Kidney (tissue), 14 donors: ENCODE measurements around the gene C1QTNF1. TPM values are rescaled to one million over a fixed set of nuclear protein-coding genes. Genes with fewer than 3 reads are reported as not detected.

ENCODE experiments used
- DNase-seq, 5 donors: peaks; one replicate each; pipeline ENCODE4 v3.0.0-alpha.2; 2013 to 2020
- FAIRE-seq: peaks from 2 replicates; lab custom pipeline; 2012; peaks lifted over from hg19 to GRCh38; lab: Jason Lieb, UNC
- H3K27ac ChIP-seq, 2 donors: one replicate each; pipeline ENCODE4 v1.7.0; 2013; ENCODE audit warnings: low read depth in 2 of 2, low read length in 2 of 2, inconsistent platforms in 1 of 2
- H3K27me3 ChIP-seq: one replicate; pipeline ENCODE4 v1.7.1; 2013; ENCODE audit warnings: low read length, inconsistent platforms; ENCODE audit not compliant: control insufficient read depth, insufficient read depth
- H3K36me3 ChIP-seq, 3 donors: one replicate each; pipeline versions ENCODE4 v1.7.0 to v1.7.1; 2013; ENCODE audit warnings: low read length in 3 of 3, control low read depth in 1 of 3, inconsistent platforms in 1 of 3; ENCODE audit not compliant: insufficient read depth in 3 of 3, control insufficient read depth in 2 of 3
- H3K4me1 ChIP-seq, 3 donors: one replicate each; pipeline versions ENCODE4 v1.7.0 to v1.7.1; 2013; ENCODE audit warnings: low read length in 3 of 3, inconsistent platforms in 1 of 3, low read depth in 1 of 3; ENCODE audit not compliant: control insufficient read depth in 2 of 3, insufficient read depth in 2 of 3
- H3K4me3 ChIP-seq, 3 donors: one replicate each; pipeline versions ENCODE4 v1.7.0 to v1.8.1; 2013; ENCODE audit warnings: low read length in 3 of 3, control low read depth in 1 of 3, inconsistent platforms in 1 of 3
- H3K9ac ChIP-seq, 3 donors: one replicate each; pipeline versions ENCODE4 v1.7.0 to v1.7.1; 2013; ENCODE audit warnings: low read length in 3 of 3, control low read depth in 1 of 3, inconsistent platforms in 1 of 3
- H3K9me3 ChIP-seq, 3 donors: one replicate each; pipeline versions ENCODE4 v1.7.0 to v1.7.1; 2013; ENCODE audit warnings: low read length in 3 of 3, control low read depth in 1 of 3, inconsistent platforms in 1 of 3; ENCODE audit not compliant: control insufficient read depth in 2 of 3, insufficient read depth in 1 of 3
- intact Hi-C: fragments of 100-400 bp; cut with DNase I; formaldehyde crosslinking; loops from one replicate; pipeline ENCODE4 v1.11.1; 2022
- polyA plus RNA-seq: library from polyadenylated mRNA; stranded (reverse); fragments of 350-450 nt; fragmentation: Illumina TruSeq; extraction: RNeasy Lipid Tissue Mini Kit (QIAGEN cat#74804); gene quantifications from one replicate; pipeline ENCODE4 v1.2.3, GENCODE V29; 2014; ENCODE audit warnings: low read depth, low replicate concordance; ENCODE audit not compliant: insufficient read depth
- total RNA-seq: library from RNA; stranded (reverse); fragmentation: NEBNext Ultra II Directional; extraction: Animal tissue kit (Norgen Biotek cat#: 25700); gene quantifications from one replicate; pipeline ENCODE4 v1.2.1, GENCODE V29; 2021
- TF ChIP-seq, protein P1 (sequence below): IDR thresholded peaks from 3 replicates; pipeline ENCODE4 v1.5.1; 2012; ENCODE audit warnings: mild to moderate bottlenecking, moderate library complexity, borderline replicate concordance; ENCODE audit not compliant: insufficient read depth; ENCODE audit errors: extremely low read depth
- donor health status: control.
- donor health status: control.
- donor health status: control.
- donor health status: control.
- donor health status: control.
- donor health status: DM: yes; HTN: yes; CAD: no.
- donor health status: Normal renal cell carcinoma (clear cell type).

C1QTNF1 gene
- total and polyA plus RNA-seq, 2 donors from 2014 or later: 18.0 to 65.2 TPM

- TF ChIP-seq, protein P1, sequence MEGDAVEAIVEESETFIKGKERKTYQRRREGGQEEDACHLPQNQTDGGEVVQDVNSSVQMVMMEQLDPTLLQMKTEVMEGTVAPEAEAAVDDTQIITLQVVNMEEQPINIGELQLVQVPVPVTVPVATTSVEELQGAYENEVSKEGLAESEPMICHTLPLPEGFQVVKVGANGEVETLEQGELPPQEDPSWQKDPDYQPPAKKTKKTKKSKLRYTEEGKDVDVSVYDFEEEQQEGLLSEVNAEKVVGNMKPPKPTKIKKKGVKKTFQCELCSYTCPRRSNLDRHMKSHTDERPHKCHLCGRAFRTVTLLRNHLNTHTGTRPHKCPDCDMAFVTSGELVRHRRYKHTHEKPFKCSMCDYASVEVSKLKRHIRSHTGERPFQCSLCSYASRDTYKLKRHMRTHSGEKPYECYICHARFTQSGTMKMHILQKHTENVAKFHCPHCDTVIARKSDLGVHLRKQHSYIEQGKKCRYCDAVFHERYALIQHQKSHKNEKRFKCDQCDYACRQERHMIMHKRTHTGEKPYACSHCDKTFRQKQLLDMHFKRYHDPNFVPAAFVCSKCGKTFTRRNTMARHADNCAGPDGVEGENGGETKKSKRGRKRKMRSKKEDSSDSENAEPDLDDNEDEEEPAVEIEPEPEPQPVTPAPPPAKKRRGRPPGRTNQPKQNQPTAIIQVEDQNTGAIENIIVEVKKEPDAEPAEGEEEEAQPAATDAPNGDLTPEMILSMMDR: no peak
- no peak overlapping the region for H3K4me3 ChIP-seq
- H3K4me1 ChIP-seq: peaks cover 2 to 7% (median 2%) of the 10 kb centered on the region in 3 donors
- no peak for FAIRE-seq
- no peak for DNase-seq
- H3K27me3 ChIP-seq: no peaks in the 10 kb centered on the region
- no peak overlapping the region for H3K27ac ChIP-seq
- H3K9ac ChIP-seq: no peak overlapping the region
- intact Hi-C loops: no loop called here
- no peaks in the 10 kb centered on the region for H3K36me3 ChIP-seq
- H3K9me3 ChIP-seq: no peaks in the 10 kb centered on the region
Measured at GRCh38 chr17:78985395-78985794, 38.6 kb upstream of the C1QTNF1 start.

DNA sequence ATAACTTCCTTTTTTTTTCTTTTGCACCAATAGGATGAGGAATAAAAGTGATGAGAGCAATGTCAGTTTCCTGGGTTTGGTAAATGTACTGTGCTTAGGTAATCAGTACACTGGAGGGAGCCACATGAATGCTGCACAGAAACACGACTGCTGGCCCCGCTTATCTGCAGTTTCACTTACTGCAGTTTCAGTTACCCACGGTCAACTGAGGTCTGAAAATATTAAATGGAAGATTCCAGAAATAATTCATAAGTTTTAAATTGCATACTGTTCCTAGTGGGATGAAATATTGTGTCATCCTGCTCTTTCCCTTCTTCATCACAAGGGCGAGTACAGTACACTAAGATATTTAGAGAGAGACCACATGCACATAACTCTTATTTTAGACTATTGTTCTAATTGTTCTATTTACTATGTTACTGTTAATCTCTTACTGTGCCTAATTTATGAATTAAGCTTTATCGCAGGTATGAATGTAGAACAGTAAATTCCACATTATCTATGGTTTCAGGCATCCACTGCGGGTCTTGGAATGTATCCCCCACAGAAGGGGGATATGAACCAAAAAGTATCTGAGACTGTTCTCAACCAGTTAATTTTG lies 37.8 kb upstream of the C1QTNF1 start:
- peak overlapping the region; percentile 55 to 60 (median 57) for H3K4me3 ChIP-seq
- peak in 2 of 5 donors; percentile 27 to 68 for DNase-seq
- H3K9ac ChIP-seq: peak overlapping the region in 2 of 3 donors; percentile 33 to 36
- H3K27ac ChIP-seq: peak overlapping the region; percentile 76 to 87
- TF ChIP-seq, protein P1: peak; percentile 35
- FAIRE-seq: no peak
- intact Hi-C loops: no loop called here
- H3K4me1 ChIP-seq: peaks cover 0 to 7% (median 2%) of the 10 kb centered on the region in 3 donors
- H3K36me3 ChIP-seq: peaks cover 0 to 5% (median 1%) of the 10 kb centered on the region in 3 donors
- no peaks in the 10 kb centered on the region for H3K27me3 ChIP-seq
- H3K9me3 ChIP-seq: no peaks in the 10 kb centered on the region

GRCh38 chr17:78986649-78987328 lies 37.2 kb upstream of the C1QTNF1 start:
- no peaks in the 10 kb centered on the region for H3K27me3 ChIP-seq
- peak overlapping the region; percentile 55 to 60 (median 57) for H3K4me3 ChIP-seq
- FAIRE-seq: no peak
- TF ChIP-seq, protein P1: no peak
- peaks cover 0 to 5% (median 3%) of the 10 kb centered on the region in 3 donors for H3K36me3 ChIP-seq
- peak overlapping the region; percentile 76 to 87 for H3K27ac ChIP-seq
- peaks cover 0 to 7% (median 2%) of the 10 kb centered on the region in 3 donors for H3K4me1 ChIP-seq
- intact Hi-C loops: no loop called here
- peak in 3 of 5 donors; percentile 33 to 64 (median 53) for DNase-seq
- H3K9ac ChIP-seq: peak overlapping the region in 2 of 3 donors; percentile 33 to 36
- no peaks in the 10 kb centered on the region for H3K9me3 ChIP-seq
